ENCODE measurements around the gene CCDC74B.
"Not testable (repeated sequence)": the region's sequence is repeated elsewhere in the genome, so short reads cannot be mapped to it uniquely, and the experiment has no call there.

Gene CCDC74B

GRCh38 chr2:130145006-130145414 is at the start of gene CCDC74B:
CCDC74B (minus strand) TSS chr2:130145112; CDS start chr2:130144996, 116 bp downstream.
- H3K4me1 Mint-ChIP-seq, H3K36me3 Mint-ChIP-seq, H3K27me3 Mint-ChIP-seq, H3K27ac Mint-ChIP-seq, H3K9me3 Mint-ChIP-seq: not testable (repeated sequence)
- peak within 1 kb of the TSS; percentile 82 for H3K4me3 Mint-ChIP-seq

GRCh38 chr2:130193824-130194223 is 48.9 kb upstream of the CCDC74B start:
- not testable (repeated sequence) for H3K9me3 Mint-ChIP-seq, H3K4me3 Mint-ChIP-seq, H3K27me3 Mint-ChIP-seq, H3K4me1 Mint-ChIP-seq, H3K27ac Mint-ChIP-seq, H3K36me3 Mint-ChIP-seq

- not testable (repeated sequence) for H3K4me3 Mint-ChIP-seq, H3K4me1 Mint-ChIP-seq, H3K36me3 Mint-ChIP-seq, H3K27me3 Mint-ChIP-seq, H3K27ac Mint-ChIP-seq, H3K9me3 Mint-ChIP-seq
These were observed 47.5 kb upstream of the CCDC74B start for GRCh38 chr2:130192451-130192850.

GRCh38 chr2:130191319-130191718 is 46.4 kb upstream of the CCDC74B start:
- not testable (repeated sequence) for H3K36me3 Mint-ChIP-seq

GRCh38 chr2:130190237-130190636 is 45.3 kb upstream of the CCDC74B start:
- Mint-ChIP-seq H3K27me3 (no peaks in the 10 kb centered on the region), H3K27ac (no peak overlapping the region), H3K9me3 (no peaks in the 10 kb centered on the region), H3K4me3 (no peak overlapping the region), H3K4me1 (no peaks in the 10 kb centered on the region), H3K36me3 (no peaks in the 10 kb centered on the region)

More at GRCh38 chr2:130191319-130191718, 46.4 kb upstream of the CCDC74B start:
- H3K9me3 Mint-ChIP-seq, H3K27ac Mint-ChIP-seq, H3K4me1 Mint-ChIP-seq, H3K27me3 Mint-ChIP-seq, H3K4me3 Mint-ChIP-seq: not testable (repeated sequence)

- not testable (repeated sequence) for H3K27me3 Mint-ChIP-seq, H3K9me3 Mint-ChIP-seq, H3K4me1 Mint-ChIP-seq, H3K27ac Mint-ChIP-seq, H3K36me3 Mint-ChIP-seq, H3K4me3 Mint-ChIP-seq
These were observed 44.0 kb upstream of the CCDC74B start for GRCh38 chr2:130188958-130189357.

GRCh38 chr2:130187859-130188792 is 43.2 kb upstream of the CCDC74B start:
- H3K4me3 Mint-ChIP-seq, H3K27ac Mint-ChIP-seq, H3K4me1 Mint-ChIP-seq, H3K36me3 Mint-ChIP-seq, H3K9me3 Mint-ChIP-seq, H3K27me3 Mint-ChIP-seq: not testable (repeated sequence)

GRCh38 chr2:130187268-130187667 is 42.4 kb upstream of the CCDC74B start:
- Mint-ChIP-seq H3K9me3 (no peaks in the 10 kb centered on the region), H3K27me3 (no peaks in the 10 kb centered on the region), H3K4me3 (no peak overlapping the region), H3K36me3 (no peaks in the 10 kb centered on the region), H3K4me1 (peaks cover 4% of the 10 kb centered on the region), H3K27ac (no peak overlapping the region)

- H3K36me3 Mint-ChIP-seq: no peaks in the 10 kb centered on the region
- no peak overlapping the region for H3K27ac Mint-ChIP-seq
- no peak overlapping the region for H3K4me3 Mint-ChIP-seq
- no peaks in the 10 kb centered on the region for H3K27me3 Mint-ChIP-seq
- peaks cover 4% of the 10 kb centered on the region for H3K4me1 Mint-ChIP-seq
- no peaks in the 10 kb centered on the region for H3K9me3 Mint-ChIP-seq
These were observed 41.5 kb upstream of the CCDC74B start for GRCh38 chr2:130186391-130186790.

- Mint-ChIP-seq H3K4me1 (peaks cover 6% of the 10 kb centered on the region), H3K27me3 (no peaks in the 10 kb centered on the region), H3K4me3 (no peak overlapping the region), H3K36me3 (no peaks in the 10 kb centered on the region), H3K27ac (no peak overlapping the region), H3K9me3 (no peaks in the 10 kb centered on the region)
These were observed 41.0 kb upstream of the CCDC74B start for GRCh38 chr2:130185896-130186295.

- peaks cover 8% of the 10 kb centered on the region for H3K4me1 Mint-ChIP-seq
- no peak overlapping the region for H3K27ac Mint-ChIP-seq
- H3K4me3 Mint-ChIP-seq: no peak overlapping the region
- no peaks in the 10 kb centered on the region for H3K9me3 Mint-ChIP-seq
- no peaks in the 10 kb centered on the region for H3K27me3 Mint-ChIP-seq
- no peaks in the 10 kb centered on the region for H3K36me3 Mint-ChIP-seq
These were observed 40.5 kb upstream of the CCDC74B start for GRCh38 chr2:130185436-130185835.

GRCh38 chr2:130183512-130184373 is 38.8 kb upstream of the CCDC74B start:
- Mint-ChIP-seq H3K27ac (no peak overlapping the region), H3K27me3 (no peaks in the 10 kb centered on the region), H3K9me3 (no peaks in the 10 kb centered on the region), H3K36me3 (no peaks in the 10 kb centered on the region), H3K4me1 (peaks cover 8% of the 10 kb centered on the region), H3K4me3 (peak overlapping the region; percentile 83)

GRCh38 chr2:130182826-130183511 is 38.1 kb upstream of the CCDC74B start:
- Mint-ChIP-seq H3K27ac (peak overlapping the region; percentile 35), H3K4me1 (peaks cover 11% of the 10 kb centered on the region), H3K4me3 (peak overlapping the region; percentile 83)
- not testable (repeated sequence) for H3K27me3 Mint-ChIP-seq, H3K9me3 Mint-ChIP-seq, H3K36me3 Mint-ChIP-seq

- H3K27me3 Mint-ChIP-seq, H3K36me3 Mint-ChIP-seq, H3K9me3 Mint-ChIP-seq: not testable (repeated sequence)
- Mint-ChIP-seq H3K4me3 (peak within 1 kb of the TSS; percentile 89), H3K27ac (peak within 1 kb of the TSS; percentile 94), H3K4me1 (peaks cover 15% of the 10 kb centered on the region)
These were observed 37.2 kb upstream of the CCDC74B start, which contains the start of gene MZT2B for GRCh38 chr2:130181880-130182682. MZT2B (plus strand) TSS chr2:130182262; CDS start chr2:130182283, 21 bp downstream.

- Mint-ChIP-seq H3K4me1 (peaks cover 15% of the 10 kb centered on the region), H3K27ac (peak within 1 kb of the TSS; percentile 94), H3K27me3 (no peaks in the 10 kb centered on the region), H3K9me3 (no peaks in the 10 kb centered on the region), H3K36me3 (no peaks in the 10 kb centered on the region), H3K4me3 (peak within 1 kb of the TSS; percentile 89)
These were observed 36.5 kb upstream of the CCDC74B start, which contains the start of gene SMPD4 for GRCh38 chr2:130181325-130181879. SMPD4 (minus strand) TSS chr2:130181602; CDS start chr2:130176592, 5,010 bp downstream.
